Activated CD4-positive, alpha-beta T cell treated with anti-CD3 and anti-CD28 coated beads for 36 hours (primary cell): Measurements from ENCODE around the gene GGT6. TPM values are rescaled to one million over a fixed set of nuclear protein-coding genes. Genes with fewer than 3 reads are reported as not detected.

ENCODE experiments used
- ATAC-seq: fragments of 200-7000 bp; cut with Tn5 transposase; one replicate; pipeline ENCODE4 v1.10.0; 2021; ENCODE audit warnings: mild to moderate bottlenecking, moderate library complexity
- CTCF ChIA-PET: fragments of 350-600 bp; sonication (Branson Sonifier 250); formaldehyde crosslinking; loops from one replicate; lab custom pipeline; 2021; ENCODE audit warnings: antibody characterized with exemption; lab: Charles Lee
- POLR2A ChIA-PET: fragments of 350-600 bp; sonication (Branson Sonifier 250); formaldehyde crosslinking; loops from one replicate; lab custom pipeline; 2021; ENCODE audit warnings: antibody characterized with exemption, inconsistent platforms; lab: Charles Lee
- DNase-seq: peaks from one replicate; pipeline ENCODE4 v3.0.0-alpha.2; 2020
- H3K27ac Mint-ChIP-seq: one replicate; pipeline ENCODE4 v1.8.0; 2021; ENCODE audit warnings: mixed read lengths
- H3K27me3 Mint-ChIP-seq: one replicate; pipeline ENCODE4 v1.8.0; 2021; ENCODE audit warnings: mixed read lengths
- H3K36me3 Mint-ChIP-seq: one replicate; pipeline ENCODE4 v1.8.0; 2021; ENCODE audit warnings: low read depth, mixed read lengths
- H3K4me1 Mint-ChIP-seq: one replicate; pipeline ENCODE4 v1.8.0; 2021; ENCODE audit warnings: mixed read lengths
- H3K4me3 Mint-ChIP-seq: one replicate; pipeline ENCODE4 v1.8.0; 2021; ENCODE audit warnings: mild to moderate bottlenecking, moderate library complexity, mixed read lengths
- H3K9me3 Mint-ChIP-seq: one replicate; pipeline ENCODE4 v1.8.0; 2021; ENCODE audit warnings: low read depth, mixed read lengths
- intact Hi-C, 2 experiments: fragments of 100-400 bp; cut with DNase I in 1 of 2; cut with micrococcal nuclease in 1 of 2; formaldehyde crosslinking; loops; one replicate each; pipeline versions ENCODE4 v1.14.2 to v1.15.1; 2022 to 2024; cut with DNase I, micrococcal nuclease
- total RNA-seq, 2 experiments: library from RNA; stranded (reverse); gene quantifications; one replicate each; pipeline ENCODE4 v1.2.3, GENCODE V29; 2021

GGT6 gene
- total RNA-seq, 2 experiments from 2014 or later, result not detected

DNA sequence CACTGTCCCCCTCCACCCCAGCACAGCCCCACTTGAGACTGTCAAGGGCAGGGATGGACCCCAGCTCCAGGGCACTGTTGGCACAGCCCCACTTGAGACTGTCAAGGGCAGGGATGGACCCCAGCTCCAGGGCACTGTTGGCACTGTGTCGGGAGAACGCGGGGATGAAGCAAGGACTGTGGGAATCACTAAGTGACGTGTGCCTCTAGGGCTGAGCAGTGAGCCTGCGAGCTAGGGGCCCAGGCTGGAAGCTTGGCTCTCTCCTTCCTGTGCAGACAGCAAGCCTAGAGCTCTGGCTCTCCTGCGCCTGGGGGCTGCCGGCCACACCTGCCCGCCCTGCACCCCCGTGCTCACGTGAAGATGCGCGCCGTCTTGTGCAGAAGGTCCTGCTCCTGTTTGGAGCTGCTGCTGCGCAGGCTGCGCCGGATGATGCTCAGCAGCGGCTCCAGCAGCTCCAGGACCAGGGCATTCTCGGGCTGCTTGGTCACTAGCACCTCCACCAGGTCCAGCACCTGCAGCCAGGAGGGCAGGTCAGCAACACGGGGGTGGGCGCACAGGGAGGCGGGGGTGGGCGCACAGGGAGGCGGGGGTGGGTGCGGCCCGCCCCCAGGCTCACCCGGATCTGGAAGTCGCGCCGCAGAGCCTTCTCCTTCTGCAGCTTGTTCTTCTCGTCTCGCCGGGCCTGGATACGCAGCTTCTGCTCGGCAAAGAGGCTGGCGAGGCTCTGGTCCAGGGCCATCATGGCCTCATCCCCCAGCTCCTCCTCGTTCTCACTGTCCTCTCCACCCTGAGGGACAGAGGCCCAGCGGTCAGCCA lies 16.0 kb downstream of the GGT6 start:
- POLR2A ChIA-PET, result no interaction called here
- intact Hi-C loops, result no loop called here
- DNase-seq (no peak), ATAC-seq (no peak)
- CTCF ChIA-PET, result interaction anchor here (0.9 kb wide), 1 partner anchor 44 kb away, joined by 3 read pairs; no protein-coding TSS in a partner anchor
- Mint-ChIP-seq H3K36me3 (peaks cover 26% of the 10 kb centered on the region), H3K9me3 (no peaks in the 10 kb centered on the region), H3K4me3 (no peak overlapping the region), H3K27me3 (no peaks in the 10 kb centered on the region), H3K4me1 (no peaks in the 10 kb centered on the region), H3K27ac (no peak overlapping the region)

GRCh38 chr17:4543557-4544026 lies 16.8 kb downstream of the GGT6 start:
- Mint-ChIP-seq H3K9me3 (no peaks in the 10 kb centered on the region), H3K4me3 (no peak overlapping the region), H3K27me3 (no peaks in the 10 kb centered on the region), H3K36me3 (peaks cover 24% of the 10 kb centered on the region), H3K27ac (no peak overlapping the region), H3K4me1 (no peaks in the 10 kb centered on the region)
- intact Hi-C loops, result no loop called here
- ChIA-PET POLR2A (no interaction called here), CTCF (interaction anchor here (0.7 kb wide), 1 partner anchor 1015 kb away, joined by 3 read pairs; no protein-coding TSS in a partner anchor)
- DNase-seq (no peak), ATAC-seq (no peak)

GRCh38 chr17:4542726-4543191 lies 17.6 kb downstream of the GGT6 start:
- no peak for ATAC-seq
- Mint-ChIP-seq H3K27ac (no peak overlapping the region), H3K9me3 (no peaks in the 10 kb centered on the region), H3K4me1 (no peaks in the 10 kb centered on the region), H3K4me3 (no peak overlapping the region), H3K36me3 (peaks cover 21% of the 10 kb centered on the region), H3K27me3 (no peaks in the 10 kb centered on the region)
- CTCF ChIA-PET, result no interaction called here
- intact Hi-C loops, result no loop called here
- DNase-seq, result no peak
- POLR2A ChIA-PET, result interaction anchor here (0.7 to 1.2 kb wide), 2 partner anchors 11 to 144 kb away, joined by 3 read pairs; no protein-coding TSS in a partner anchor

- Mint-ChIP-seq H3K27me3 (no peaks in the 10 kb centered on the region), H3K27ac (no peak overlapping the region), H3K4me1 (no peaks in the 10 kb centered on the region), H3K4me3 (no peak overlapping the region), H3K36me3 (peaks cover 21% of the 10 kb centered on the region), H3K9me3 (no peaks in the 10 kb centered on the region)
- DNase-seq, result no peak
- intact Hi-C loops, result no loop called here
- CTCF ChIA-PET, result interaction anchor here (1.0 kb wide), 1 partner anchor 13 kb away, joined by 3 read pairs; the partner anchor contains the start of gene MYBBP1A
- POLR2A ChIA-PET, result interaction anchor here (0.7 to 1.2 kb wide), 2 partner anchors 12 to 144 kb away, joined by 3 read pairs; no protein-coding TSS in a partner anchor
- ATAC-seq, result no peak
Observed at GRCh38 chr17:4542003-4542725, 18.2 kb downstream of the GGT6 start.

- CTCF ChIA-PET, result interaction anchor here (1.0 kb wide), 1 partner anchor 14 kb away, joined by 3 read pairs; the partner anchor contains the start of gene MYBBP1A
- H3K36me3 Mint-ChIP-seq, result peaks cover 16% of the 10 kb centered on the region
- H3K4me1 Mint-ChIP-seq, result no peaks in the 10 kb centered on the region
- intact Hi-C loops, result no loop called here
- H3K4me3 Mint-ChIP-seq, result no peak overlapping the region
- H3K9me3 Mint-ChIP-seq, result no peaks in the 10 kb centered on the region
- H3K27ac Mint-ChIP-seq, result no peak overlapping the region
- DNase-seq (no peak), ATAC-seq (no peak)
- no peaks in the 10 kb centered on the region for H3K27me3 Mint-ChIP-seq
- POLR2A ChIA-PET, result interaction anchor here (1.2 kb wide), 1 partner anchor 12 kb away, joined by 3 read pairs; no protein-coding TSS in a partner anchor
Observed at GRCh38 chr17:4541328-4542002, 18.9 kb downstream of the GGT6 start.

DNA sequence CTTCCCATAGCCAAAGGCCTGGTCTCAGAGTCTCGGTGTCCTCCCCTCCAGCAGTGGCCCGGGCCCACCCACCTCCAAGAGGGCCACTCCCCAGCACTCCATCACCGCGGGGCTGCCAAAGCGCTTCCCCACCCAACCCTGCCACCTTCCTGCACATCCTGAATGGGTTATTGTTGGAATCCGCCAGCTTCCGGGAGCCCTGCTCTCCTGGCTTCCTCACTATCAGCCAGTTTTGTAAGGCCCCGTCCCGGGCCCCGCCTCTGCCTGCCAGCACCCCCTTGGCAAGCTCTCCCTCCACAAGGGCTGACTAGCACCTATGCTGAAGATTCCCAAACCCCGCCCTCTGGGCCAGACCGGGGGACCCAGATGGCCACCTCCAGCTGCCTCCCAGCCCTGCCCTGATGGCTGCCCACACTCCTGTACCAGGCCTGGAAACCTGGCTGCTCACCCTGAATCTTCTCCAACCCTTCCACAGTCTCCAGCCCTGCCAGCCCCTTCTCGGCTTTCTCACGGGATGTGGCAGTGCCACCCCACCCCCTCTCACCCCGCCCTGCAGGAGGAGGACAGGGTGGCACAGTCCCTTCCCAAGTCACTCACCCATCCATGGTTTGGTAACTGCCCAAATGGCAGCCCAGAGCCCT lies 19.6 kb downstream of the GGT6 start:
- CTCF ChIA-PET, result no interaction called here
- H3K36me3 Mint-ChIP-seq, result peaks cover 15% of the 10 kb centered on the region
- DNase-seq, result no peak
- no peaks in the 10 kb centered on the region for H3K27me3 Mint-ChIP-seq
- no peaks in the 10 kb centered on the region for H3K9me3 Mint-ChIP-seq
- no peak overlapping the region for H3K27ac Mint-ChIP-seq
- no peak for ATAC-seq
- intact Hi-C loops, result no loop called here
- POLR2A ChIA-PET, result no interaction called here
- H3K4me1 Mint-ChIP-seq, result no peaks in the 10 kb centered on the region
- no peak overlapping the region for H3K4me3 Mint-ChIP-seq

DNA sequence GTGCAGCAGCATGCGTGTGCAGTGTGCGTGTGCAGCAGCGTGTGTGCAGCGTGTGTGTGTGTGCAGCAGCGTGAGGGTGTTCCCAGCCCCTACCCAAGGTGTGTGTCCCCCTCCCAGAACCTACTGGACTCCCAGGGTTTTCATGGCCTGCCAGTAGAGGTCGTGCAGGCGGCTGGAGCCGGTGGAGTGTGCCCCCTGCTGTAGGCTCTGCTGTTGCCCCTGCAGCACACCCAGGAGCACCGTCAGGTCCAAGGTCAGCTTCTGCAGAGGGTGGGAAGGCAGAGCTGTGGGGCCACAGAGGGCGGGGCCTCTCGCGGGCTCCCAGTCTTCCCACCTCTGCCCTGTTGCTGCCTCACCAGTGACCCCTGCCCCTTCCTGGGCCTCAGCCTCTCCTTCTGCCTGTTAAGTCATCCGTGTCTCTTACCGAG lies 20.1 kb downstream of the GGT6 start:
- CTCF ChIA-PET, result no interaction called here
- Mint-ChIP-seq H3K4me3 (no peak overlapping the region), H3K4me1 (no peaks in the 10 kb centered on the region), H3K27ac (no peak overlapping the region), H3K9me3 (no peaks in the 10 kb centered on the region), H3K36me3 (peaks cover 15% of the 10 kb centered on the region), H3K27me3 (no peaks in the 10 kb centered on the region)
- intact Hi-C loops, result no loop called here
- DNase-seq (no peak), ATAC-seq (no peak)
- POLR2A ChIA-PET, result no interaction called here

- CTCF ChIA-PET, result no interaction called here
- no peak for ATAC-seq
- H3K4me3 Mint-ChIP-seq, result no peak overlapping the region
- no peaks in the 10 kb centered on the region for H3K4me1 Mint-ChIP-seq
- H3K27me3 Mint-ChIP-seq, result no peaks in the 10 kb centered on the region
- intact Hi-C loops, result loop anchor here in 1 of 2 experiments (10.0 kb wide), 1 partner anchor 115 kb away; no protein-coding TSS in a partner anchor
- H3K27ac Mint-ChIP-seq, result no peak overlapping the region
- POLR2A ChIA-PET, result no interaction called here
- no peaks in the 10 kb centered on the region for H3K9me3 Mint-ChIP-seq
- peaks cover 15% of the 10 kb centered on the region for H3K36me3 Mint-ChIP-seq
- DNase-seq, result no peak
Observed at GRCh38 chr17:4539576-4540223, 20.7 kb downstream of the GGT6 start.

DNA sequence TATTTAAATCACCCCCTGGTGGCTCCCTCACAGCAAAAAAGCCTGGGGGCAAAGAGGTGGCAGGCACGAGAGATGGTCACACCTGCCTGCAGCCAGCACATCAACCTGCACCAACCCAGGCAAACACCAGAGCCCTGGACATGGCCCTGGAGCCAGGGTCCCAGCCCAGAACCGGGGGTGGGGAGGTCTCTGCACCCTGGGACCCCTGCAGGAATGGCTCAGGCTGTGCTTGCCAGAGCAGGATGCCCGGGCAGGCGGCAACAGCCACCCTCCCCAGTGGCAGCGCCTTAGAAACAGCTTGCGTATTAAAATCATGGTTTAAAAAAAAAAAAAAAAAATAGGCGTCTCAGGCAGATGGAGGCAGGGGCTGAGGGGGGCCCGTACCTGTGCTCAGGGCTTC lies 21.4 kb downstream of the GGT6 start:
- no peak overlapping the region for H3K27ac Mint-ChIP-seq

More for the DNA sequence above, 21.4 kb downstream of the GGT6 start:
- Mint-ChIP-seq H3K4me1 (no peaks in the 10 kb centered on the region), H3K4me3 (no peak overlapping the region), H3K27me3 (no peaks in the 10 kb centered on the region), H3K9me3 (no peaks in the 10 kb centered on the region), H3K36me3 (peaks cover 15% of the 10 kb centered on the region)
- POLR2A ChIA-PET, result interaction anchor here (0.5 to 1.2 kb wide), 3 partner anchors 16 to 204 kb away, joined by 3 read pairs; partner anchors contain the start of gene MYBBP1A
- CTCF ChIA-PET, result no interaction called here
- intact Hi-C loops, result loop anchor here in 1 of 2 experiments (10.0 kb wide), 1 partner anchor 114 kb away; no protein-coding TSS in a partner anchor
- no peak for DNase-seq
- no peak for ATAC-seq
